Thyroid gland (tissue), 4 donors: Measurements from ENCODE around the gene ESYT1.

Experiments
- CTCF ChIP-seq, 6 experiments: fragments of 200-600 bp in 3 of 6; fragments of 450-650 bp in 3 of 6; sonication (generic) in 3 of 6; IDR thresholded peaks; one replicate each; pipeline ENCODE4 v1.5.1; 2016 to 2019; ENCODE audit warnings: antibody characterized with exemption in 6 of 6, mild to moderate bottlenecking in 2 of 6, inconsistent platforms in 1 of 6, moderate library complexity in 1 of 6
- POLR2A ChIP-seq, 2 donors: fragments of 450-650 bp; IDR thresholded peaks; one replicate each; pipeline ENCODE4 v1.6.1; 2017; ENCODE audit warnings: antibody characterized with exemption in 2 of 2, mild to moderate bottlenecking in 2 of 2, moderate library complexity in 1 of 2

- TF ChIP-seq CTCF (IDR thresholded peaks at IDR 0.05) (no peak), POLR2A (IDR thresholded peaks at IDR 0.05) (no peak)
These were observed 17.5 kb upstream of the ESYT1 start for GRCh38 chr12:56110571-56110970.
